ENCODE results near the gene KDM2A. TPM values are rescaled to one million over a fixed set of nuclear protein-coding genes. Genes with fewer than 3 reads are reported as not detected.
"Not testable (repeated sequence)": the region's sequence is repeated elsewhere in the genome, so short reads cannot be mapped to it uniquely, and the experiment has no call there.

Gene KDM2A
- total RNA-seq, 4 donors from 2014 or later = 44.9 to 69.5 (median 51.4) TPM

- no peaks in the 10 kb centered on the region for H3K9me3 ChIP-seq
- 89% methylated on average over 1 of the region's 1 CpG for WGBS
- H3K4me3 ChIP-seq = no peak overlapping the region
- H3K27ac ChIP-seq (replicated peaks in 1 of 4) = no peak overlapping the region
- no peak for DNase-seq (ENCODE audit: extremely low spot score)
- no peaks in the 10 kb centered on the region for H3K4me1 ChIP-seq
- H3K36me3 ChIP-seq = peaks cover 0 to 73% (median 30%) of the 10 kb centered on the region in 4 donors
- intact Hi-C loops (cut with DNase I) = no loop called here
- no peaks in the 10 kb centered on the region for H3K27me3 ChIP-seq
- TF ChIP-seq POLR2A (IDR thresholded peaks at IDR 0.05; ENCODE audit: low read depth) (no peak), EP300 (IDR thresholded peaks at IDR 0.05) (no peak), POLR2AphosphoS5 (IDR thresholded peaks at IDR 0.05) (no peak), CTCF (IDR thresholded peaks at IDR 0.05) (no peak)
Measured at GRCh38 chr11:67197606-67198005, 78.5 kb downstream of the KDM2A start.

- peaks cover 0 to 68% (median 28%) of the 10 kb centered on the region in 4 donors for H3K36me3 ChIP-seq
Measured at GRCh38 chr11:67198781-67199180, 79.7 kb downstream of the KDM2A start.

GRCh38 chr11:67199751-67200150 lies 80.7 kb downstream of the KDM2A start:
- H3K36me3 ChIP-seq = peaks cover 0 to 62% (median 22%) of the 10 kb centered on the region in 4 donors
- H3K4me1 ChIP-seq = no peaks in the 10 kb centered on the region
- no peaks in the 10 kb centered on the region for H3K27me3 ChIP-seq
- intact Hi-C loops (cut with DNase I) = no loop called here
- no peaks in the 10 kb centered on the region for H3K9me3 ChIP-seq
- no peak for DNase-seq (ENCODE audit: extremely low spot score)
- TF ChIP-seq EP300 (IDR thresholded peaks at IDR 0.05) = no peak
- no peak for TF ChIP-seq POLR2A (IDR thresholded peaks at IDR 0.05; ENCODE audit: low read depth)
- no peak for TF ChIP-seq CTCF (IDR thresholded peaks at IDR 0.05)
- TF ChIP-seq POLR2AphosphoS5 (IDR thresholded peaks at IDR 0.05) = no peak
- no peak overlapping the region for H3K27ac ChIP-seq (replicated peaks in 1 of 4)
- H3K4me3 ChIP-seq = no peak overlapping the region

More at GRCh38 chr11:67198781-67199180, 79.7 kb downstream of the KDM2A start:
- intact Hi-C loops (cut with DNase I); H3K27ac ChIP-seq (replicated peaks in 1 of 4); H3K4me1 ChIP-seq; DNase-seq (ENCODE audit: extremely low spot score); H3K9me3 ChIP-seq; H3K4me3 ChIP-seq; H3K27me3 ChIP-seq: not testable (repeated sequence)
- WGBS = 91% methylated on average over 3 of the region's 3 CpGs

GRCh38 chr11:67202028-67202427 lies 83.0 kb downstream of the KDM2A start:
- no peak for TF ChIP-seq POLR2AphosphoS5 (IDR thresholded peaks at IDR 0.05)
- intact Hi-C loops (cut with DNase I) = no loop called here
- 93% methylated on average over 3 of the region's 3 CpGs for WGBS
- H3K9me3 ChIP-seq = no peaks in the 10 kb centered on the region
- no peaks in the 10 kb centered on the region for H3K4me1 ChIP-seq
- DNase-seq (ENCODE audit: extremely low spot score) = no peak
- H3K27me3 ChIP-seq = no peaks in the 10 kb centered on the region
- H3K27ac ChIP-seq (replicated peaks in 1 of 4) = no peak overlapping the region
- peaks cover 0 to 64% (median 30%) of the 10 kb centered on the region in 4 donors for H3K36me3 ChIP-seq
- no peak overlapping the region for H3K4me3 ChIP-seq

- intact Hi-C loops (cut with DNase I) = no loop called here
- Histone ChIP-seq H3K4me3 (no peak overlapping the region), H3K27me3 (no peaks in the 10 kb centered on the region), H3K9me3 (no peaks in the 10 kb centered on the region), H3K27ac (replicated peaks in 1 of 4) (no peak overlapping the region), H3K4me1 (no peaks in the 10 kb centered on the region), H3K36me3 (peaks cover 12 to 66% (median 51%) of the 10 kb centered on the region in 4 donors)
- TF ChIP-seq CTCF (IDR thresholded peaks at IDR 0.05) (no peak), POLR2AphosphoS5 (IDR thresholded peaks at IDR 0.05) (no peak), EP300 (IDR thresholded peaks at IDR 0.05) (no peak), POLR2A (IDR thresholded peaks at IDR 0.05; ENCODE audit: low read depth) (no peak)
- no peak for DNase-seq (ENCODE audit: extremely low spot score)
- 92% methylated on average over 3 of the region's 3 CpGs for WGBS
Measured at GRCh38 chr11:67204822-67205221, 85.8 kb downstream of the KDM2A start.

- Histone ChIP-seq H3K4me1 (peaks cover 0 to 15% (median 5%) of the 10 kb centered on the region in 4 donors), H3K36me3 (peaks cover 23 to 81% (median 61%) of the 10 kb centered on the region in 4 donors)
- H3K9me3 ChIP-seq; H3K4me3 ChIP-seq; DNase-seq (ENCODE audit: extremely low spot score); H3K27ac ChIP-seq (replicated peaks in 1 of 4); intact Hi-C loops (cut with DNase I); H3K27me3 ChIP-seq: not testable (repeated sequence)
- WGBS = 98% methylated on average over 6 of the region's 6 CpGs
Measured at GRCh38 chr11:67209222-67209621, 90.2 kb downstream of the KDM2A start.
